Esophagus squamous epithelium (tissue), 5 donors: ENCODE results near the gene IPO11. TPM values are rescaled to one million over a fixed set of nuclear protein-coding genes. Genes with fewer than 3 reads are reported as not detected.

Experiments
- DNase-seq: peaks from one replicate; lab custom pipeline; 2025; lab: John Stamatoyannopoulos, UW
- H3K27ac ChIP-seq, 4 donors: fragments of 200-600 bp; sonication (generic); one replicate each; pipeline ENCODE4 v1.5.1; 2016 to 2019; ENCODE audit warnings: mild to moderate bottlenecking in 1 of 4
- H3K27me3 ChIP-seq, 4 donors: fragments of 200-600 bp; sonication (generic); 1 replicate in 3 of 4; 2 replicates in 1 of 4; pipeline versions ENCODE4 v1.5.1 to v1.6.0; 2017 to 2021; ENCODE audit warnings: antibody characterized with exemption in 1 of 4
- H3K36me3 ChIP-seq, 3 donors: fragments of 200-600 bp; sonication (generic); one replicate each; pipeline ENCODE4 v1.5.1; 2016 to 2019
- H3K4me1 ChIP-seq, 3 donors: fragments of 200-600 bp; sonication (generic); one replicate each; pipeline ENCODE4 v1.5.1; 2017 to 2019
- H3K4me3 ChIP-seq, 4 donors: fragments of 200-600 bp; sonication (generic); 1 replicate in 3 of 4; 2 replicates in 1 of 4; pipeline ENCODE4 v1.5.1; 2016 to 2019; ENCODE audit warnings: mild to moderate bottlenecking in 2 of 4, moderate library complexity in 1 of 4
- H3K9me3 ChIP-seq, 3 donors: fragments of 200-600 bp; sonication (generic); one replicate each; pipeline ENCODE4 v1.5.1; 2016 to 2019
- CTCF ChIP-seq, 6 experiments: fragments of 450-650 bp in 4 of 6; fragments of 200-600 bp in 2 of 6; sonication (generic) in 2 of 6; IDR thresholded peaks; one replicate each; pipeline ENCODE4 v1.5.1; 2016 to 2019; ENCODE audit warnings: antibody characterized with exemption in 6 of 6, mild to moderate bottlenecking in 4 of 6, moderate library complexity in 4 of 6
- POLR2A ChIP-seq, 4 donors: fragments of 450-650 bp; IDR thresholded peaks; one replicate each; pipeline ENCODE4 v1.6.1; 2017; ENCODE audit warnings: antibody characterized with exemption in 4 of 4, mild to moderate bottlenecking in 4 of 4, moderate library complexity in 3 of 4
- WGBS, 2 donors: methylation state at CpG; one replicate each; pipeline ENCODE4 v1.1.5; 2018; 5-methylcytosine and 5-hydroxymethylcytosine counted together
- intact Hi-C: fragments of 100-400 bp; cut with DNase I; formaldehyde crosslinking; loops from one replicate; pipeline ENCODE4 v1.15.0; 2022
- total RNA-seq, 4 donors: library from RNA; depleted of rRNA; stranded (reverse); fragments of >200 nt; gene quantifications; one replicate each; pipeline ENCODE4 v1.1.0, GENCODE V29; 2016
- donor health status: DM: yes; HTN: yes; CAD: no.

Gene IPO11
- total RNA-seq, 4 donors from 2014 or later: 8.8 to 29.0 (median 20.3) TPM

GRCh38 chr5:62605638-62606037, 193.1 kb downstream of the IPO11 start:
- no peak overlapping the region for H3K27ac ChIP-seq
- 89 to 92% methylated on average over 4 of the region's 4 CpGs for WGBS, 2 donors
- intact Hi-C loops: no loop called here
- no peak for TF ChIP-seq POLR2A (IDR thresholded peaks at IDR 0.05)
- no peak for TF ChIP-seq CTCF (IDR thresholded peaks at IDR 0.05)
- no peaks in the 10 kb centered on the region for H3K9me3 ChIP-seq
- H3K4me3 ChIP-seq: no peak overlapping the region
- no peak for DNase-seq
- H3K27me3 ChIP-seq: no peaks in the 10 kb centered on the region
- no peaks in the 10 kb centered on the region for H3K4me1 ChIP-seq
- peaks cover 0 to 48% (median 0%) of the 10 kb centered on the region in 3 donors for H3K36me3 ChIP-seq

- H3K9me3 ChIP-seq: no peaks in the 10 kb centered on the region
- no peaks in the 10 kb centered on the region for H3K4me1 ChIP-seq
- no peak overlapping the region for H3K27ac ChIP-seq
- H3K27me3 ChIP-seq: no peaks in the 10 kb centered on the region
- TF ChIP-seq POLR2A (IDR thresholded peaks at IDR 0.05) (no peak), CTCF (IDR thresholded peaks at IDR 0.05) (no peak)
- WGBS, 2 donors: 42 to 76% methylated on average over 1 of the region's 1 CpG
- H3K36me3 ChIP-seq: peaks cover 0 to 48% (median 0%) of the 10 kb centered on the region in 3 donors
- no peak overlapping the region for H3K4me3 ChIP-seq
- intact Hi-C loops: no loop called here
- no peak for DNase-seq
These were observed 194.3 kb downstream of the IPO11 start for GRCh38 chr5:62606878-62607277.

- no peak overlapping the region for H3K4me3 ChIP-seq
- H3K27ac ChIP-seq: no peak overlapping the region
- no peaks in the 10 kb centered on the region for H3K27me3 ChIP-seq
- no peak for TF ChIP-seq CTCF (IDR thresholded peaks at IDR 0.05)
- TF ChIP-seq POLR2A (IDR thresholded peaks at IDR 0.05): no peak
- peaks cover 0 to 44% (median 0%) of the 10 kb centered on the region in 3 donors for H3K36me3 ChIP-seq
- no peak for DNase-seq
- 99 to 100% methylated on average over 4 of the region's 4 CpGs for WGBS, 2 donors
- H3K4me1 ChIP-seq: no peaks in the 10 kb centered on the region
- intact Hi-C loops: no loop called here
- no peaks in the 10 kb centered on the region for H3K9me3 ChIP-seq
These were observed 195.1 kb downstream of the IPO11 start for GRCh38 chr5:62607615-62608014.

- H3K9me3 ChIP-seq: no peaks in the 10 kb centered on the region
- no peaks in the 10 kb centered on the region for H3K27me3 ChIP-seq
- intact Hi-C loops: no loop called here
- no peak overlapping the region for H3K27ac ChIP-seq
- H3K4me1 ChIP-seq: no peaks in the 10 kb centered on the region
- DNase-seq: no peak
- WGBS, 2 donors: 85 to 91% methylated on average over 7 of the region's 7 CpGs
- TF ChIP-seq CTCF (IDR thresholded peaks at IDR 0.05) (no peak), POLR2A (IDR thresholded peaks at IDR 0.05) (no peak)
- H3K36me3 ChIP-seq: peaks cover 0 to 37% (median 0%) of the 10 kb centered on the region in 3 donors
- H3K4me3 ChIP-seq: no peak overlapping the region
These were observed 196.3 kb downstream of the IPO11 start for GRCh38 chr5:62608529-62609511.

GRCh38 chr5:62614355-62614754, 201.8 kb downstream of the IPO11 start:
- Histone ChIP-seq H3K9me3 (no peaks in the 10 kb centered on the region), H3K27me3 (no peaks in the 10 kb centered on the region), H3K27ac (no peak overlapping the region), H3K4me1 (no peaks in the 10 kb centered on the region), H3K36me3 (peaks cover 0 to 23% (median 0%) of the 10 kb centered on the region in 3 donors), H3K4me3 (no peak overlapping the region)
- intact Hi-C loops: no loop called here
- no peak for DNase-seq
- no peak for TF ChIP-seq CTCF (IDR thresholded peaks at IDR 0.05)
- WGBS, 2 donors: 92 to 94% methylated on average over 2 to 7 of the region's 8 CpGs
